Renal cortex interstitium (tissue), 11 donors: ENCODE data around the gene MRPL45. TPM values are rescaled to one million over a fixed set of nuclear protein-coding genes. Genes with fewer than 3 reads are reported as not detected.

Source experiments
- DNase-seq, 11 donors: peaks; one replicate each; pipeline ENCODE4 v3.0.0-alpha.2; 2013; ENCODE audit warnings: low read depth in 9 of 11, low spot score in 4 of 11; ENCODE audit errors: extremely low read depth in 1 of 11
- polyA plus RNA-seq, 3 donors: library from polyadenylated mRNA; unstranded; fragments of 120-200 nt; gene quantifications; one replicate each; pipeline ENCODE4 v1.2.1, GENCODE V29; 2013; ENCODE audit not compliant: insufficient read length in 3 of 3

Gene MRPL45
- polyA plus RNA-seq, 3 donors = 54.3 to 72.7 (median 61.9) TPM

GRCh38 chr17:38317081-38317480, 20.1 kb downstream of the MRPL45 start:
- DNase-seq = no peak

- DNase-seq = no peak
Measured at GRCh38 chr17:38320482-38320881, 23.5 kb downstream of the MRPL45 start.

- peak in 5 of 11 donors; percentile 29 to 45 (median 32) for DNase-seq
Measured at GRCh38 chr17:38322156-38322779, 25.3 kb downstream of the MRPL45 start.

GRCh38 chr17:38322897-38323296, 25.9 kb downstream of the MRPL45 start:
- no peak for DNase-seq

GRCh38 chr17:38324141-38324697, 27.3 kb downstream of the MRPL45 start:
- DNase-seq = no peak

GRCh38 chr17:38324772-38325171, 27.8 kb downstream of the MRPL45 start:
- no peak for DNase-seq

- no peak for DNase-seq
Measured at GRCh38 chr17:38325221-38325851, 28.4 kb downstream of the MRPL45 start.

GRCh38 chr17:38326996-38327792, 30.2 kb downstream of the MRPL45 start:
- DNase-seq = no peak

- DNase-seq = no peak
Measured at GRCh38 chr17:38327936-38328335, 31.0 kb downstream of the MRPL45 start.

- no peak for DNase-seq
Measured at GRCh38 chr17:38328620-38329019, 31.7 kb downstream of the MRPL45 start.

GRCh38 chr17:38329284-38329683, 32.3 kb downstream of the MRPL45 start:
- DNase-seq = no peak

- DNase-seq = no peak
Measured at GRCh38 chr17:38329808-38330730, 33.1 kb downstream of the MRPL45 start.

GRCh38 chr17:38330941-38331411, 34.0 kb downstream of the MRPL45 start:
- no peak for DNase-seq

GRCh38 chr17:38332735-38333134, 35.8 kb downstream of the MRPL45 start:
- DNase-seq = no peak

GRCh38 chr17:38333635-38334295, 36.8 kb downstream of the MRPL45 start:
- no peak for DNase-seq

- no peak for DNase-seq
Measured at GRCh38 chr17:38334480-38335364, 37.8 kb downstream of the MRPL45 start.

- DNase-seq = no peak
Measured at GRCh38 chr17:38336838-38337237, 39.9 kb downstream of the MRPL45 start.
